Ramos (cell line): ENCODE measurements around the gene CCL23.
"Not testable (repeated sequence)": the region's sequence is repeated elsewhere in the genome, so short reads cannot be mapped to it uniquely, and the experiment has no call there.

Experiments used
- in situ Hi-C: fragments of 300-500 bp; cut with MboI; formaldehyde crosslinking; loops from one replicate; pipeline ENCODE4 v1.14.3; 2022; ENCODE audit warnings: low sequenced_read_pairs; ENCODE audit not compliant: unreplicated experiment

CCL23 gene, protein sequence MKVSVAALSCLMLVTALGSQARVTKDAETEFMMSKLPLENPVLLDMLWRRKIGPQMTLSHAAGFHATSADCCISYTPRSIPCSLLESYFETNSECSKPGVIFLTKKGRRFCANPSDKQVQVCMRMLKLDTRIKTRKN

DNA sequence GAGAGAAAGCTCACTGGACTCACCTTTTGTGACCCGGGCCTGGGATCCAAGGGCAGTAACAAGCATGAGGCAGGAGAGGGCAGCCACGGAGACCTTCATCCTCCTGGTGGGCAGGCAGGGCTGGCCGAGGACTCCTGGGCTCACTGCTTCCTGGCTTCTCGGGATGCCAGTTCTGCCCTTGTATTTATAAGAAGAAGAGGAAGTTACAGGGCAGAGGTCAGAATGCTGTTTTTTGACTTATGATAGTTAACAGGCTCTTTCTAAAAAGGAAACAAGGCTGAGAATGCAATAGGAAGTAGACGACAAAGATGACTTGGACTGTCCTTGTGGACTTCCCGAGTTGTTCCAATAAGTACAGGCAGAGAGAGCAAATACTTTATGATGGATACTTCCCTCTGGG, at the start of gene CCL23:
Gene CCL23 (minus strand): TSS at position 174 of the 400 bp plus-strand sequence. CDS start 75 bp downstream, at position 99.
- in situ Hi-C loops = no loop called here

DNA sequence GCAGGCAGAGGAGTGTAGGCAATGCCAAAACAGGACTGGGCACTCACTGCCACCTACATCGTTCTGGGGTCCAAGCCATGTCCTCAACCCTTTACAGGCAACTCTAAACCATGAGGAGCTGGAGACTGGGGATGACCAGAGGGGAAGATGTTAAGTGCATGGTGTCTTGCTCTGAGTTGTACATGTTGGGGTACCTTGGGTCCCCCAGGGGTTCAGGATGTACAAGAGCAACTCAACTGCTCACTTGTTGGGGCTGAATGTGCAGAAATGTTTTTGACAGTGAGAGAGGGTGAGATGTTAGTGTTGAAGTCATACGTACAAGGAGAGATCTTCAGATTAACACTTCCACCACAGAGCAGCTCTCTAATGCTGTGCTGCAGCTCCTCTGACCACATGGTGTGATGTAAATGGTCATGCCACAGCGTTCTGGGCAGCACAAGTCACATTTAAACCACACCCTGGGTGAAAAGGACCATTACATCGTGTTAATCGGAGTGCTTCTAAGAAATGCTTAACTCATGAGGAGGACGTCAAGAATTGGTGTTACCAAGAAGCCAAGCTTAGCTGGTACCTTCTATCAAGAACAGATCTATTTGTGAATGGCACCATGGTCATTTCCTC, 48.7 kb upstream of the CCL23 start:
- in situ Hi-C loops = no loop called here

DNA sequence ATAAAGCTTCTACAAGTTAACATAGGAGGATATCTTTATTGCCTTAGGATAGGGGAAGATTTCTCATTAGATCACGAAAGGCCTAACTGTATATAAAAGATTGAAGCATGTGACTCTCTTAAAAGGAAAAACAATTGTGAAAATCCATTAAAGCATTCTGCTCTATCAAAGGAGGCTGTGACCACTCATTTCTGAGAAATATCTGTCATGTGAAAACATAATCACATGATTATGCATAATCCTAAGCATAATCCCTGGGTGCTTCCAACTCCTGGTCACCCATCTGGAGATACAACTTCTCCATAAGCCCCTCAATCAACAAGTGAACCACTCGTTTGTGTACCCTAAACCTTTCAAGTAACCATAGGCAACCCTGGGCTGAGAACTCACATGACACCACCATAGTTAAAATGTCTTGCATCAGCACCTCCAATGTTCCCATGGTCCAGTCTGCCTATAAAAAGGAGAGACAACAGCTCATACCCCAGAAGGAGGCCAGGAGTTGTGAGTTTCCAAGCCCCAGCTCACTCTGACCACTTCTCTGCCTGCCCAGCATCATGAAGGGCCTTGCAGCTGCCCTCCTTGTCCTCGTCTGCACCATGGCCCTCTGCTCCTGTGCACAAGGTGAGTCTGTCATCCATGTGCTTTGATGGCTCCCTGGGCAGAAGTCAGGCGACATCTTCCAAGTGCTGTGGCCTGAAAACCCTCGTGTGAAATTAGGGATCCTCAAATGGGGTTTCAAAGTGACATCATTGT, 46.2 kb upstream of the CCL23 start, which contains the start of gene CCL18:
Gene CCL18 (plus strand): TSS at position 487 of the 756 bp plus-strand sequence. CDS start 71 bp downstream, at position 558.
- in situ Hi-C loops = no loop called here

DNA sequence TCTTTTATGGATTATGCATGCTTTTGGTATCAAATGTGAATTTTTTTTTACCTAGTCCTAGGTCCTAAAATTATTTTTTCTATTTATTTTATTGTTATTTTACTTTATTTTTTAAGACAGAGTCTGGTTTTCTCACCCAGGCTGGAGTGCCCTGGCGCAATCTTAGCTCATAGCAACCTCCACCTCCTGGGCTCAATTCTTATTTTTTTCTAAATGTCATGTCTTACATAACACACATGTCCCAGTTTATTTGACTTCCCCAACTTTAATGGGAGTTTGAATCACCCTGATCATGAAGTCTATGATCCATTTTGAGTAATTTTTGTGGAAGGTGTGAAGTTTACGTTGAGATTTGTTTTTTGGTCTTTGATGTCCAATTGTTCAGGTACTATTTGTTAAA, 43.0 kb upstream of the CCL23 start:
- in situ Hi-C loops = no loop called here

DNA sequence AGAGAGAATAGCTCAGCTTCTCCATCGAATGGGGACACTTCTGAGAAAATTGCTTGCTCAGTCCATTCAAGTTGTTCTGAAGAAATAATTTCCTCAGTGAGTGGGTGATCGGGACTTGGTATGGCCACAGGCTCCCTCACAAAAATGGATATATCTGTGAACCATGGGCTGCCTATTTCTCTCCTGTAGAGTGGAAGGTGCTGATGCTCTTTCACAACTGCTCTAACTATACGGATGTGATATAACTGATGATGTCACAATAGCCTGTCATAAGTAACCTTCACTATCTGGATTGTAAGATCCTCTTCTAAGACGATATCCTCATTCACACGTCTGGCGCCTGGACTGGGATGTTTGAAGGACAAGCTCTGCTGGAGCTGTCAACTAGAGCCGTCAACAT, 41.6 kb upstream of the CCL23 start:
- in situ Hi-C loops = no loop called here

DNA sequence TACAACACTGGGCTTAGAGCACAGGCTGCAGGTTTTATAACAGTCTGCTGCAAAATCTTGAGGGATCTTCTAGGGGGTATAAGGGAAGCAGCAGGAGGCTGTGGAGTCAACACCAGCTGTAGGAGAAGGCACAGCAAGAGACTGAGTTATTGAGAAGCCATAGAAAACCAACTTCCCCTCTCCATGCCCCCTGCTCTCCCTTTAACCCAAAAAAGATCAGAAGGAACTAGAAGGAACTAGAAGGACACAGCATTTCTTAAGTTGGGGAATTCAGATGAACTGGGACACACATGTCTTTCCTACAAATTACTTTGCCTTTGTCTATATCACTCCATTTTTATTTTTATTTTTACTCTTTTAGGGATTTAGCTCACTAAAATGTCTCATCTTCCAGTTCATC, 40.1 kb upstream of the CCL23 start:
- in situ Hi-C loops = no loop called here

DNA sequence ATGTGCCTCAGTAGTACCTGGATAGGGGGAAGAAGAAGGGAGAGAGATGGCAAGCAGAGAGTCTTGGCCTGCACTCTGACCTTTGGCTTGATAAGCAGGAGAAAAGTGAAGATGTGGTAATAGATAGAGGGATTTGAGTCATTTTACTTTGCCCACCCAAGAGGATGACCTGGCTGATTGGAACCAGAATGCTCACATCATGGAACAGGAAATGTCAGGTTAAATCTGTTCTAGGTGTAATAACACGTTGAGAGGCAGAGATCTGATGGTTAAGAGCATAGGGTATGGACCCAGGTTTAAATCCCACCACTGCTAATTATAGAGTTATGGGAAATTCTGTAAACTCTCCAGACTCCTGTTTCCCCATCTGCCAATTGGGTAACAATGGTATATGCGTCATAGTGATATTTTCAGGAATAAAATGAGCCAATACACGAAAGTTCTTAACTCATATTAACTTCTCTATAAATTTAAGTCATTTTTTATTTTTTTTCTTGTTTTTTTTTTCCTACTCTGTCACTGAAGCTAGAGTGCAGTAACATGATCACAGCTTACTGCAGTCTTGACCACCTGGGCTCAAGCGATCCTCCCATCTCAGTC, 38.2 kb upstream of the CCL23 start:
- in situ Hi-C loops = no loop called here

DNA sequence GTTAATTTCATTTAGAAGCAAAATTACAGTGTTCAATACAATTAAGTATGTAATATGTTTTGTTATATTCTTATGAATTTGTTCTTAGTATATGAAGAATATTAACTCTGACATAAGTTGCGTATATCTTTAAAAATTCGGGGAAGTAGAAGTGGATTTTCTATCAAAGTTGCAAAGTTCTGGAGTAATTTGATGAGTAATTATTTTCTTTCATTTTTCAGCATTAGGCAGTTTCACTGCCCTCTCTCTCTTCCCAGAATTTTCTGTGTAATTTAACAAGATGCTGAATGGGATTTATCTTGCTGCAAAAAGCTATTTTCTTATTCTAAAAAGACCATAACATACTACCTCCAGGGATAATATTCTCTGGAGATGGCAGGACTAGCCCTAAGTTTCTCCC, 37.4 kb upstream of the CCL23 start:
- in situ Hi-C loops = no loop called here

DNA sequence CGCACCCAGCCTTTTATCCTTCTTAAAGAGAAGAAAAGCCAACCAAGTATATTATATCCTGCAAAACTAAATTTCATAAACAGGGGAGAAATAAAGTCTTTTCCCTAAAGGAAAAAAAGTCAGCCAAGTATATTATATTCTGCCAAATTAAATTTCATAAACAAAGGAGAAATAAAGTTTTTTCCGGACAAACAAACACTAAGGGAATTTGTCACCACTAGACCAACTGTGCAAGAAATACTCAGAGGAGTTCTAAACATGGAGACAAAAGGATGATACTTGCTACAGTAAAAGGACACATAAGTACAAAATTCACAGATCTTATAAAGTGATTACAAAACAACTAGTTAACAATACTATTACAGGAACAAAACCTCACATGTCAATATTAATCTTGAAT, 31.9 kb upstream of the CCL23 start:
- in situ Hi-C loops = no loop called here

DNA sequence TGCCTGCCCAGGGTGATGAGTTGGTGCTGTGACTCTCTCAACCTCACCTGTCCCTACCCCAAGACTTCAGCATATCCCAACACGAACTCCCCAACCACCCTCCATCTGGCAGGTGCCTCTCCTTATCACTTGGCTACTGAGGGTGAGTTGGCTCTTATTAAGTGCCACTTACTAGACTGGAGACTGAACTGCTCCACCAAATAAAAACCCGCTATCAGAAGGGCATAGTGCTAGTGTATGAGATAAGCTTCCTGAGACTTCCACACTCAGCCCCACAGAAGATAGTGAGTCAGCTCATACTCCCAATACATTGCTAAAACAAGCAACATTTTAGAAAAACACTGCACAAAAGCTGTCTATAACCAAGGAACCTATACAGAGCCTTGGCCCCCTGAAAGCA, 30.3 kb upstream of the CCL23 start:
- in situ Hi-C loops = no loop called here

DNA sequence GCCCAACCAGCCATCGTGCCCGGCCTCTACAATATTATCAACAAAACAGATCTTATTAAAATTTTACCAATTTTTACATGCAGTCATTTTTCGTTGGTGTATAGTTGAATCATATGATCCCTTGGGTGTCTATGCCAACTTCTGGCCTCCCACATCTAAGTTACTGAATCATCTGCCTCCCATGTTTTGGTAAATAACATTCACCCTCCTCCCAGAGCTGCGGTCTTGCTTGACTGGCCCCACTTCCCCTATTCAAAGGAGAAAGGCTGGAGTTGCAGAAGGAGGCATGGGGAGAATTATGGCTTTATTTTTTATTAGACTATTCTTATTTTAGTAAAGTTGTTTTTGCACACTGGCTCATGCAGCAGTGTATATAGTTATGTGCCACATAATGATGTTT, 18.5 kb upstream of the CCL23 start:
- in situ Hi-C loops = no loop called here

DNA sequence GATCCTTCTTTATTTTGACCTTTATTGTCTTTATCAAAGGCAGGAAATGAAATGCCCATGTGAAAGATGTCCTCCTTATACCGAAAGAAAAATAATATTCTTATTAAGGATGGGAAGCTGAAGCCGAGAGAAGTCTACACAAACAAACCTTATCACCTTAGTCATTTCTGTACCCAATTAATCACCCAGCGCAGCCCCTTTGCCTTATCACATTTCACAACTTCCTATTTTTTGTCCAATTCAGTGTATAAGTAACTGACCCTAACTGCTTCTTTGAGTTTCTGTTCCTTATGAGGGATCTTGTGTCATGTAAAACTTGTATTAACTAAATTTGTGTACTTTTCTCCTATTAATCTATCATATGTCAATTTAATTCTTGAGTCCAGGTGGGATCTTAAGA, 16.4 kb upstream of the CCL23 start:
- in situ Hi-C loops = no loop called here

DNA sequence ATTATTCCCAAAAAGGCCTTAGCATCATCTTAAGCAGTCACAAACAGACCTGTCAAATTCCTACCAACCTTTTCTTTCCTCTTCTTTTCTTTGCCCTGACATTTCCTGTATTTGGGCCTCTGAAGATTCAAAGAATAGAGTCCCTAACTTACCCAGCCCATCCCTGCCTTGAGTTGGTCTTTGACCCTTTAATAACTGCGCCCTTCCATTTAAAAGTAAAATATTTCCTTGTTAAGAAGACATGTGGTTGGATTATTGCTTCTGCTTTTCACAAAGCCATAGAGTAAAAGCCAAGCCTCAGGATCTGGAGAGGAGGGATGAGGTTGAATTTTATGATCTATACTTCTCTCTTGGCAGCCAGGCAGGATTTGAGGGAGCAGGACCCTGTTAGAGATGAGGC, 13.2 kb upstream of the CCL23 start:
- in situ Hi-C loops = no loop called here

DNA sequence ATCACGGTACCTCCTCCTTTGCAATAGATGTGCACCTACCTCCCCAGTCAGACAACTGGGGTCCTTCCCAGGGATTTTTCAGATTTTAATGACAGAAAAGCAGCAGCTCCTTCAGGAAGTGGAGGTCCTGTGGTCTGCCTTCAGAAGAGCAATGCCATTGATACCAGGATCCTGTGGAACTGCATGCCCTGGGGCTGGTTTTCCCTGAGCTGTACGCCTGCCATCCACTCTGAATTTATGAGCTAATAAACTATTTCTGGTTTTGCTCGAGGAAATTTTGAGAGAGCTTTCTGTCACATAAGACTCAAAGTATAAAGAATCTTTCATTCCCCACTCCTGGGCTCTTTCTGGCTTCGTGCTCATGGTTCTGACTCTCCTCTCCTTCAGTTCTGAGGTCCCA, 10.0 kb upstream of the CCL23 start:
- in situ Hi-C loops = no loop called here

DNA sequence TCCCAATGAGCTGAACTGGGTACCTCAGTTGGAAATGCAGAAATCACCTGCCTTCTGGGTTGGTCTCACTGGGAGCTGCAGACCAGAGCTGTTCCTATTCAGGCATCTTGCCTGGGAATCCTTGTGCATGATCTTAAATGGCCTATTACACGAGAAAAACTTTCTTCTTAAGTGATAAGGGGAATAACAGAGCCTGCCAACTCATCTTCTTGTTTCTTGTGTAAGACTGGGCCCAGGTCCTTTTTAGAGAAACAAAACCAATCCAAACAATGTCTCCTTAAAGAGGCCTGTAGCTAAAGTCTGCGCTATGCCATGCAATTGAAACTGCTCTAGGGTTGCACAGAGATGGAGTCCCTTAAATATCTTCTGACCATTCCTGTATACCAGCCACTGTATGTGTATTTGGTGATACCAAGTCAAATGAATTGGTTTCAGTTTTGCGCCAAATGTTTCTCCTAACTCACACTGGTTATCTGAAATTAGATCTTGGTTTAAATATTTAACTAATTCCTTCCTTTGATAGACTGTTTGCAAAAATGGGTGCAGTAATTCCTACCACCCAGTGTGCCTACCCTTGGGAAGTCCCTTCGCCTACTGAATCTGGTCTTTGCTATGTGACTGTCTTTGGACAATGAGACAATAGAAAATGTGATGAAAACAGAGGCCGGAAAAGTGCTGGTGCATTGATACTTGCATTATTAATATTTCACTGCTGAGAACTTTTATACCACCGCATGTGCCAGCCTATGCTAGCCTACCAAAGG, 6.5 kb upstream of the CCL23 start:
- in situ Hi-C loops = no loop called here

DNA sequence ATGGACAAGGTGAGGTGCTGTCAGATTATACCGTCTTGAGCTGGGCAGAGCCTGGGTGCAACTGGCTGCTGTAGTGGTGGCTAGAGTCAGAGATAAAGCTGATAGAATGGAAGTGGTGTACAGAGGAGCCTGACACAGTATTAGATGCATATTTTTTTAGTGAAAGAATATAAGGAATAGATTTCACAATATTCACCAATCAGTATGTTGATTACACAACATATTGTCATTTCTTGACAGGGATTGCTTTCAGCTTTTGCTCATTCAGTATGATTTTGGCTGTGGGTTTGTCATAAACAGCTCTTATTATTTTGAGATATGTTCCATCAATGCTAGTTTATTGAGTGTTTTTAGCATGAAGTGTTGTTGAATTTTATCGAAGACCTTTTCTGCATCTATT, 1.7 kb upstream of the CCL23 start:
- in situ Hi-C loops = no loop called here

DNA sequence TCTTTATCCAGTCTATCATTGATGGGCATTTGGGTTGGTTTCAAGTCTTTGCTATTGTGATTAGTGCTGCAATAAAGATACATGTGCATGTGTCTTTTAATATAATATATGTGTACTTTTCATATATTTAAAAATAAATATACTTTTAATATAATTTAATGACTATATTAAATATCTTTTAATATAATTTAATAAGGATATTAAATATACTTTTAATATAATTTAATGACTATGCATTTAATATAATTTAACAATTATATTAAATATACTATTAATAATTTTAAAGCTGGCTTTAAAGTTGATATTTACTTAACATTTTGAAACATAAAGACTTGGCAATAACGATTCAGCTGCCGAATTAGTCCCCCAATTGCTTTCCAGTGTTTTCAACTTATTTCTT, 1.2 kb downstream of the CCL23 start:
- in situ Hi-C loops = no loop called here

DNA sequence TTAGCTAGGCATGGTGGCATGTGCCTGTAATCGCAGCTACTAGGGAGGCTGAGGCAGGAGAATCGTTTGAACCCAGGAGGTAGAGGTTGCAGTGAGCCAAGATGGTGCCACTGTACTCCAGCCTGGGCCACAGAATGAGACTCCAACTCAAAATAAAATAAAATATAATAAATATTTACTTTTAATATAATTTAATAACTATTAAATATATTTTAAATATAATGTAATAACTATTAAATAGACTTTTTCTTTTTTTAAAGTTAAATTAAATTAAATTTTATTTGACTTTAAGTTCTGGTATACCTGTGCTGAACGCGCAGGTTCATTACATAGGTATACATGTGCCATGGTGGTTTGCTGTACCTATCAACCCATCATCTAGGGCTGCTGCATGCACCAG, 1.9 kb downstream of the CCL23 start:
- in situ Hi-C loops = not testable (repeated sequence)

DNA sequence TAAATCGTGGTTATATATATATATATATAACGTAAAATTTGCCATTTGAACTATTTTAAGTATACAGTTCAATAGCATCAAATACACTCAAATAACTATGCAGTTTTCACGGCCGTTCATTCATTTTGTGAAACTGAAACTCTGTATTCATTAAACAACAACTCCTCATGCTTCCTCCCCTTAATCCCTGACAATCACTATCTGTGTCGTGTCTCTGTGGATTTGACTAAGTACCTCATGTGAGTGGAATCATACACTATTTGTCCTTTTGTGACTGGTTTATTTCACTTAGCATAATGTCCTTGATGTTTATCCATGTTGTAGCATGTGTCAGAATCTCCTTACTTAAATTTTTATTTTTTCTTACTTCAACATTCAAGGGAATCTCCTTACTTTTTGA, 2.8 kb downstream of the CCL23 start:
- in situ Hi-C loops = no loop called here

DNA sequence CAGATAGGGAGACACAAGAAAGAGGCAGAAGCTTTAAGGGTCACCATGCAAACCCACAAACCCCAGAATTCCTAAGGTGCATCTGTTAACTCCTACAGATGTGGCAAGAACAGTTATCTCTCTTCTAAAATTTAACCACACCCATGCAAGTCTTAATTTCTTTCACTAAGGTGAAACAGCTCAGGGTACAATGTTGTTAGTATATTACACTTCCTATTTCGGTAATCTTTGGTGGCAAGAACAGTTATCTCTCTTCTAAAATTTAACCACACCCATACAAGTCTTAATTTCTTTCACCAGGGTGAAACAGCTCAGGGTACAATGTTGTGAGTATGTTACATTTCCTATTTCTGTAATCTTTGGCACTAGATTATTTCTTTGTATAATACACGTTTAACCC, 6.6 kb downstream of the CCL23 start:
- in situ Hi-C loops = no loop called here
